ENCODE results near the gene PPA2. TPM values are rescaled to one million over a fixed set of nuclear protein-coding genes. Genes with fewer than 3 reads are reported as not detected.

The PPA2 gene
- polyA plus RNA-seq, 1 donor from 2014 or later, result 151 TPM

GRCh38 chr4:105400901-105401677 is 72.8 kb downstream of the PPA2 start:
- peaks cover 6% of the 10 kb centered on the region for H3K36me3 ChIP-seq (ENCODE audit: insufficient read depth, low read length)
- TF ChIP-seq MXI1 (conservative IDR thresholded peaks at IDR 0.05; ENCODE audit: poor library complexity, severe bottlenecking) (no peak), SMC3 (conservative IDR thresholded peaks at IDR 0.05; ENCODE audit: poor library complexity) (no peak), RAD21 (conservative IDR thresholded peaks at IDR 0.05) (no peak), REST (IDR thresholded peaks at IDR 0.05; ENCODE audit: borderline replicate concordance) (no peak), EP300 (conservative IDR thresholded peaks at IDR 0.05; ENCODE audit: poor library complexity, severe bottlenecking) (no peak), TAF1 (IDR thresholded peaks at IDR 0.05; ENCODE audit: low read depth) (no peak), CTCF (IDR thresholded peaks at IDR 0.05; ENCODE audit: poor library complexity, severe bottlenecking) (no peak), POLR2AphosphoS5 (IDR thresholded peaks at IDR 0.05) (no peak), EZH2 (IDR thresholded peaks at IDR 0.05; ENCODE audit: borderline replicate concordance, insufficient read depth, low read length, poor library complexity, severe bottlenecking) (no peak)
- H3K27me3 ChIP-seq (ENCODE audit: insufficient read depth, low read depth, low read length), result no peaks in the 10 kb centered on the region
- H3K27ac ChIP-seq (ENCODE audit: low read length), result no peak overlapping the region
- no peak overlapping the region for H3K4me3 ChIP-seq (ENCODE audit: low read length)
- H2AFZ ChIP-seq (ENCODE audit: low read depth, low read length), result no peak overlapping the region
- no peak overlapping the region for H3K9ac ChIP-seq (ENCODE audit: low read length)
- no peaks in the 10 kb centered on the region for H4K20me1 ChIP-seq (ENCODE audit: insufficient read depth)
- H3K4me2 ChIP-seq (ENCODE audit: low read length), result no peak overlapping the region
- H3F3A ChIP-seq (ENCODE audit: insufficient read depth, low read length, poor library complexity, severe bottlenecking), result no peaks in the 10 kb centered on the region
- H3K79me2 ChIP-seq (replicated peaks; ENCODE audit: insufficient read depth, low read length), result no peaks in the 10 kb centered on the region
- no peaks in the 10 kb centered on the region for H3K9me2 ChIP-seq (ENCODE audit: insufficient read depth, low read length)
- H3K9me3 ChIP-seq (ENCODE audit: low read length), result no peaks in the 10 kb centered on the region

GRCh38 chr4:105399532-105400161 is 74.2 kb downstream of the PPA2 start:
- Histone ChIP-seq H3K27me3 (ENCODE audit: insufficient read depth, low read depth, low read length) (no peaks in the 10 kb centered on the region), H3K27ac (ENCODE audit: low read length) (no peak overlapping the region), H2AFZ (ENCODE audit: low read depth, low read length) (no peak overlapping the region), H3K9me2 (ENCODE audit: insufficient read depth, low read length) (no peaks in the 10 kb centered on the region), H3K9ac (ENCODE audit: low read length) (no peak overlapping the region), H3K4me3 (ENCODE audit: low read length) (no peak overlapping the region), H3F3A (ENCODE audit: insufficient read depth, low read length, poor library complexity, severe bottlenecking) (no peaks in the 10 kb centered on the region), H3K9me3 (ENCODE audit: low read length) (no peaks in the 10 kb centered on the region), H3K36me3 (ENCODE audit: insufficient read depth, low read length) (no peaks in the 10 kb centered on the region), H3K4me2 (ENCODE audit: low read length) (no peak overlapping the region), H3K79me2 (replicated peaks; ENCODE audit: insufficient read depth, low read length) (no peaks in the 10 kb centered on the region), H4K20me1 (ENCODE audit: insufficient read depth) (no peaks in the 10 kb centered on the region)
- no peak for TF ChIP-seq EZH2 (IDR thresholded peaks at IDR 0.05; ENCODE audit: borderline replicate concordance, insufficient read depth, low read length, poor library complexity, severe bottlenecking)
- TF ChIP-seq CTCF (IDR thresholded peaks at IDR 0.05; ENCODE audit: poor library complexity, severe bottlenecking), result no peak
- TF ChIP-seq TAF1 (IDR thresholded peaks at IDR 0.05; ENCODE audit: low read depth), result no peak
- TF ChIP-seq REST (IDR thresholded peaks at IDR 0.05; ENCODE audit: borderline replicate concordance), result no peak
- no peak for TF ChIP-seq RAD21 (conservative IDR thresholded peaks at IDR 0.05)
- TF ChIP-seq POLR2AphosphoS5 (IDR thresholded peaks at IDR 0.05), result no peak
- TF ChIP-seq EP300 (conservative IDR thresholded peaks at IDR 0.05; ENCODE audit: poor library complexity, severe bottlenecking), result no peak
- no peak for TF ChIP-seq MXI1 (conservative IDR thresholded peaks at IDR 0.05; ENCODE audit: poor library complexity, severe bottlenecking)
- TF ChIP-seq SMC3 (conservative IDR thresholded peaks at IDR 0.05; ENCODE audit: poor library complexity), result no peak

Data from neural cell (in vitro differentiated cells).